Neural progenitor cell (in vitro differentiated cells): ENCODE measurements around the gene HS2ST1. TPM values are rescaled to one million over a fixed set of nuclear protein-coding genes. Genes with fewer than 3 reads are reported as not detected.

Experiments
- DNase-seq: peaks from one replicate; pipeline ENCODE4 v3.0.0-alpha.2; 2016; ENCODE audit warnings: low spot score
- H2AFZ ChIP-seq: fragments of 200-600 bp; sonication (generic); replicated peaks from 2 replicates; pipeline ENCODE4 v1.6.1; 2016; ENCODE audit warnings: antibody characterized with exemption
- H3F3A ChIP-seq: fragments of 200-600 bp; sonication (generic); 2 replicates; pipeline ENCODE4 v1.6.1; 2016; ENCODE audit warnings: antibody characterized with exemption, low read depth
- H3K27ac ChIP-seq: fragments of 200-600 bp; sonication (generic); 2 replicates; pipeline ENCODE4 v1.5.1; 2016; ENCODE audit warnings: mild to moderate bottlenecking
- H3K27me3 ChIP-seq: fragments of 200-600 bp; sonication (generic); 2 replicates; pipeline ENCODE4 v1.6.1; 2016; ENCODE audit warnings: mild to moderate bottlenecking, moderate library complexity
- H3K36me3 ChIP-seq: fragments of 200-600 bp; sonication (generic); 2 replicates; pipeline ENCODE4 v1.5.1; 2016
- H3K4me1 ChIP-seq: fragments of 200-600 bp; sonication (generic); 2 replicates; pipeline ENCODE4 v1.6.1; 2016; ENCODE audit warnings: mixed run types
- H3K4me2 ChIP-seq: fragments of 200-600 bp; sonication (generic); 2 replicates; pipeline ENCODE4 v1.6.1; 2016
- H3K4me3 ChIP-seq: fragments of 200-600 bp; sonication (generic); 2 replicates; pipeline ENCODE4 v1.5.1; 2016
- H3K79me2 ChIP-seq: fragments of 200-600 bp; sonication (generic); 2 replicates; pipeline ENCODE4 v1.6.1; 2016; ENCODE audit warnings: low read depth
- H3K9ac ChIP-seq: fragments of 200-600 bp; sonication (generic); 2 replicates; pipeline ENCODE4 v1.6.1; 2016
- H3K9me3 ChIP-seq: fragments of 200-600 bp; sonication (generic); 2 replicates; pipeline ENCODE4 v1.5.1; 2016; ENCODE audit warnings: low read depth
- H4K20me1 ChIP-seq: fragments of 200-600 bp; sonication (generic); 2 replicates; pipeline ENCODE4 v1.6.1; 2016; ENCODE audit warnings: low read depth
- H3K27ac Mint-ChIP-seq: 3 replicates; pipeline ENCODE4 v1.8.0; 2021; ENCODE audit warnings: mixed read lengths
- H3K27me3 Mint-ChIP-seq: 2 replicates; pipeline ENCODE4 v1.8.0; 2022; ENCODE audit warnings: low read depth, mild to moderate bottlenecking, inconsistent platforms, moderate library complexity, mixed read lengths; ENCODE audit not compliant: insufficient read depth
- H3K36me3 Mint-ChIP-seq: 3 replicates; pipeline ENCODE4 v1.8.0; 2021; ENCODE audit warnings: mixed read lengths
- H3K4me1 Mint-ChIP-seq: 3 replicates; pipeline ENCODE4 v1.8.0; 2021; ENCODE audit warnings: mixed read lengths
- H3K4me3 Mint-ChIP-seq: 3 replicates; pipeline ENCODE4 v1.8.0; 2021; ENCODE audit warnings: mild to moderate bottlenecking, moderate library complexity, mixed read lengths
- H3K9me3 Mint-ChIP-seq: 3 replicates; pipeline ENCODE4 v1.8.0; 2020; ENCODE audit warnings: mixed read lengths
- CTCF ChIP-seq: fragments of 200-600 bp; sonication (generic); IDR thresholded peaks from 2 replicates; pipeline ENCODE4 v1.5.1; 2017; ENCODE audit warnings: antibody characterized with exemption, mild to moderate bottlenecking
- EZH2 ChIP-seq: fragments of 200-600 bp; sonication (generic); IDR thresholded peaks from 2 replicates; pipeline ENCODE4 v1.6.1; 2017; ENCODE audit warnings: antibody characterized with exemption, mild to moderate bottlenecking, moderate library complexity
- EZH2phosphoT487 ChIP-seq: fragments of 200-600 bp; sonication (generic); IDR thresholded peaks from 2 replicates; pipeline ENCODE4 v1.6.1; 2017; ENCODE audit warnings: antibody characterized with exemption
- total RNA-seq: library from RNA; depleted of rRNA; stranded (reverse); fragments of >200 nt; gene quantifications from 2 replicates; pipeline ENCODE4 v1.2.3, GENCODE V29; 2015; ENCODE audit warnings: low replicate concordance

HS2ST1 gene
- total RNA-seq, 1 donor from 2014 or later = 33.2 TPM

- no peak overlapping the region for H3K4me2 ChIP-seq
- no peak overlapping the region for H3K27ac Mint-ChIP-seq
- TF ChIP-seq CTCF (no peak), EZH2 (no peak), EZH2phosphoT487 (no peak)
Measured at GRCh38 chr1:86953167-86953566, 38.7 kb downstream of the HS2ST1 start.

GRCh38 chr1:86955678-86956077, 41.2 kb downstream of the HS2ST1 start:
- Histone ChIP-seq H4K20me1 (no peaks in the 10 kb centered on the region), H3K79me2 (peaks cover 98% of the 10 kb centered on the region), H3K27me3 (no peaks in the 10 kb centered on the region), H2AFZ (no peak overlapping the region), H3K4me2 (no peak overlapping the region), H3K9me3 (no peaks in the 10 kb centered on the region), H3K27ac (no peak overlapping the region), H3K36me3 (no peaks in the 10 kb centered on the region), H3K4me1 (peaks cover 8% of the 10 kb centered on the region), H3K4me3 (no peak overlapping the region), H3F3A (no peaks in the 10 kb centered on the region), H3K9ac (no peak overlapping the region)
- TF ChIP-seq EZH2phosphoT487 = no peak
- no peak for TF ChIP-seq CTCF
- no peak for TF ChIP-seq EZH2
- Mint-ChIP-seq H3K4me3 (no peak overlapping the region), H3K27me3 (no peaks in the 10 kb centered on the region), H3K27ac (no peak overlapping the region), H3K4me1 (no peaks in the 10 kb centered on the region), H3K36me3 (peaks cover 33% of the 10 kb centered on the region), H3K9me3 (peaks cover 42% of the 10 kb centered on the region)
- no peak for DNase-seq

More at GRCh38 chr1:86953167-86953566, 38.7 kb downstream of the HS2ST1 start:
- peaks cover 8% of the 10 kb centered on the region for H3K4me1 ChIP-seq
- H3K9me3 ChIP-seq = no peaks in the 10 kb centered on the region
- H3K79me2 ChIP-seq = peaks cover 98% of the 10 kb centered on the region
- H3K36me3 ChIP-seq = no peaks in the 10 kb centered on the region
- H3K27ac ChIP-seq = no peak overlapping the region
- H3K4me3 ChIP-seq = no peak overlapping the region
- Mint-ChIP-seq H3K9me3 (peaks cover 26% of the 10 kb centered on the region), H3K27me3 (no peaks in the 10 kb centered on the region), H3K4me1 (no peaks in the 10 kb centered on the region), H3K36me3 (peaks cover 25% of the 10 kb centered on the region), H3K4me3 (no peak overlapping the region)
- H4K20me1 ChIP-seq = no peaks in the 10 kb centered on the region
- H2AFZ ChIP-seq = no peak overlapping the region
- no peak for DNase-seq
- no peaks in the 10 kb centered on the region for H3K27me3 ChIP-seq
- H3K9ac ChIP-seq = no peak overlapping the region
- H3F3A ChIP-seq = no peaks in the 10 kb centered on the region

- Mint-ChIP-seq H3K4me1 (no peaks in the 10 kb centered on the region), H3K36me3 (peaks cover 33% of the 10 kb centered on the region), H3K4me3 (no peak overlapping the region), H3K27me3 (no peaks in the 10 kb centered on the region), H3K27ac (no peak overlapping the region), H3K9me3 (peaks cover 45% of the 10 kb centered on the region)
- TF ChIP-seq EZH2phosphoT487 (no peak), CTCF (no peak), EZH2 (no peak)
- H3F3A ChIP-seq = no peaks in the 10 kb centered on the region
- no peaks in the 10 kb centered on the region for H4K20me1 ChIP-seq
- H3K27me3 ChIP-seq = no peaks in the 10 kb centered on the region
- H3K79me2 ChIP-seq = peaks cover 98% of the 10 kb centered on the region
- H3K9ac ChIP-seq = no peak overlapping the region
- no peaks in the 10 kb centered on the region for H3K36me3 ChIP-seq
- DNase-seq = no peak
- H3K4me2 ChIP-seq = no peak overlapping the region
- H2AFZ ChIP-seq = no peak overlapping the region
- no peaks in the 10 kb centered on the region for H3K9me3 ChIP-seq
- H3K4me1 ChIP-seq = peaks cover 8% of the 10 kb centered on the region
- H3K4me3 ChIP-seq = no peak overlapping the region
- H3K27ac ChIP-seq = peak overlapping the region; percentile 0
Measured at GRCh38 chr1:86956221-86956620, 41.8 kb downstream of the HS2ST1 start.
